GM21381 (cell line): ENCODE measurements around the gene GJA3.

Experiments
- ATAC-seq: cut with Tn5 transposase; IDR thresholded peaks from one replicate; pipeline ENCODE4 v1.9.1; 2021; ENCODE audit warnings: mild to moderate bottlenecking, moderate library complexity; ENCODE audit not compliant: unreplicated experiment

GJA3 gene

GRCh38 chr13:20101467-20102316 is 59.2 kb downstream of the GJA3 start:
- ATAC-seq: no peak

- no peak for ATAC-seq
These were observed 61.5 kb downstream of the GJA3 start for GRCh38 chr13:20099319-20099718.

GRCh38 chr13:20093951-20094350 is 66.9 kb downstream of the GJA3 start:
- no peak for ATAC-seq

- no peak for ATAC-seq
These were observed 70.5 kb downstream of the GJA3 start for GRCh38 chr13:20090349-20090748.
